Measurements from ENCODE around the gene STC2. TPM values are rescaled to one million over a fixed set of nuclear protein-coding genes. Genes with fewer than 3 reads are reported as not detected.

STC2 gene
- total and polyA plus RNA-seq, 2 donors = 0.48 to 0.80 TPM

- H3K27me3 ChIP-seq (ENCODE audit: control insufficient read depth in 2 of 2, insufficient read depth in 1 of 2, low read length in 1 of 2) = peaks cover 56 to 65% of the 10 kb centered on the region in 2 donors
- H3K9me3 ChIP-seq (ENCODE audit: control insufficient read depth in 2 of 2, insufficient read depth in 1 of 2, low read length in 1 of 2) = peaks cover 1 to 4% of the 10 kb centered on the region in 2 donors
- no peaks in the 10 kb centered on the region for H3K36me3 ChIP-seq (ENCODE audit: control insufficient read depth in 2 of 2, insufficient read depth in 2 of 2, low read length in 1 of 2)
- H3K4me3 ChIP-seq (ENCODE audit: low read length in 2 of 2) = no peak overlapping the region
- H3K4me1 ChIP-seq (ENCODE audit: control insufficient read depth in 2 of 2, insufficient read depth in 2 of 2, low read length in 2 of 2) = peaks cover 0 to 5% of the 10 kb centered on the region in 2 donors
- H3K27ac ChIP-seq (ENCODE audit: low read depth in 1 of 2, low read length in 1 of 2) = no peak overlapping the region
- no peak for DNase-seq (ENCODE audit: low read depth in 6 of 9, low spot score in 9 of 9)
- 92% methylated on average over 8 of the region's 8 CpGs for WGBS
Observed at GRCh38 chr5:173330338-173331206, 2.4 kb upstream of the STC2 start.

GRCh38 chr5:173329491-173330337, 1.5 kb upstream of the STC2 start:
- Histone ChIP-seq H3K9me3 (ENCODE audit: control insufficient read depth in 2 of 2, insufficient read depth in 1 of 2, low read length in 1 of 2) (peaks cover 1 to 4% of the 10 kb centered on the region in 2 donors), H3K4me3 (ENCODE audit: low read length in 2 of 2) (no peak overlapping the region), H3K27me3 (ENCODE audit: control insufficient read depth in 2 of 2, insufficient read depth in 1 of 2, low read length in 1 of 2) (peaks cover 64 to 74% of the 10 kb centered on the region in 2 donors), H3K36me3 (ENCODE audit: control insufficient read depth in 2 of 2, insufficient read depth in 2 of 2, low read length in 1 of 2) (no peaks in the 10 kb centered on the region), H3K4me1 (ENCODE audit: control insufficient read depth in 2 of 2, insufficient read depth in 2 of 2, low read length in 2 of 2) (peaks cover 0 to 5% of the 10 kb centered on the region in 2 donors), H3K27ac (ENCODE audit: low read depth in 1 of 2, low read length in 1 of 2) (no peak overlapping the region)
- 7% methylated on average over 77 of the region's 77 CpGs for WGBS
- peak in 1 of 9 donors; percentile 11 for DNase-seq (ENCODE audit: low read depth in 6 of 9, low spot score in 9 of 9)

GRCh38 chr5:173328844-173329490, 753 bp upstream of the STC2 start:
- Histone ChIP-seq H3K27ac (ENCODE audit: low read depth in 1 of 2, low read length in 1 of 2) (no peak overlapping the region), H3K36me3 (ENCODE audit: control insufficient read depth in 2 of 2, insufficient read depth in 2 of 2, low read length in 1 of 2) (no peaks in the 10 kb centered on the region), H3K4me1 (ENCODE audit: control insufficient read depth in 2 of 2, insufficient read depth in 2 of 2, low read length in 2 of 2) (peaks cover 0 to 5% of the 10 kb centered on the region in 2 donors), H3K4me3 (ENCODE audit: low read length in 2 of 2) (no peak overlapping the region), H3K9me3 (ENCODE audit: control insufficient read depth in 2 of 2, insufficient read depth in 1 of 2, low read length in 1 of 2) (peaks cover 1 to 4% of the 10 kb centered on the region in 2 donors), H3K27me3 (ENCODE audit: control insufficient read depth in 2 of 2, insufficient read depth in 1 of 2, low read length in 1 of 2) (peaks cover 70 to 81% of the 10 kb centered on the region in 2 donors)
- peak in 1 of 9 donors; percentile 6 for DNase-seq (ENCODE audit: low read depth in 6 of 9, low spot score in 9 of 9)
- WGBS = 4% methylated on average over 29 of the region's 29 CpGs

- 2% methylated on average over 76 of the region's 76 CpGs for WGBS
- peaks cover 70 to 93% of the 10 kb centered on the region in 2 donors for H3K27me3 ChIP-seq (ENCODE audit: control insufficient read depth in 2 of 2, insufficient read depth in 1 of 2, low read length in 1 of 2)
- H3K4me1 ChIP-seq (ENCODE audit: control insufficient read depth in 2 of 2, insufficient read depth in 2 of 2, low read length in 2 of 2) = peaks cover 0 to 5% of the 10 kb centered on the region in 2 donors
- no peaks in the 10 kb centered on the region for H3K36me3 ChIP-seq (ENCODE audit: control insufficient read depth in 2 of 2, insufficient read depth in 2 of 2, low read length in 1 of 2)
- no peak for DNase-seq (ENCODE audit: low read depth in 6 of 9, low spot score in 9 of 9)
- H3K9me3 ChIP-seq (ENCODE audit: control insufficient read depth in 2 of 2, insufficient read depth in 1 of 2, low read length in 1 of 2) = peaks cover 1 to 4% of the 10 kb centered on the region in 2 donors
- no peak overlapping the region for H3K4me3 ChIP-seq (ENCODE audit: low read length in 2 of 2)
- no peak overlapping the region for H3K27ac ChIP-seq (ENCODE audit: low read depth in 1 of 2, low read length in 1 of 2)
Observed at GRCh38 chr5:173327084-173327947, 898 bp downstream of the STC2 start.

- H3K4me1 ChIP-seq (ENCODE audit: control insufficient read depth in 2 of 2, insufficient read depth in 2 of 2, low read length in 2 of 2) = peaks cover 0 to 5% of the 10 kb centered on the region in 2 donors
- H3K36me3 ChIP-seq (ENCODE audit: control insufficient read depth in 2 of 2, insufficient read depth in 2 of 2, low read length in 1 of 2) = no peaks in the 10 kb centered on the region
- H3K9me3 ChIP-seq (ENCODE audit: control insufficient read depth in 2 of 2, insufficient read depth in 1 of 2, low read length in 1 of 2) = peaks cover 1 to 4% of the 10 kb centered on the region in 2 donors
- WGBS = 7% methylated on average over 15 of the region's 15 CpGs
- H3K27me3 ChIP-seq (ENCODE audit: control insufficient read depth in 2 of 2, insufficient read depth in 1 of 2, low read length in 1 of 2) = peaks cover 70 to 87% of the 10 kb centered on the region in 2 donors
- no peak overlapping the region for H3K27ac ChIP-seq (ENCODE audit: low read depth in 1 of 2, low read length in 1 of 2)
- no peak overlapping the region for H3K4me3 ChIP-seq (ENCODE audit: low read length in 2 of 2)
- no peak for DNase-seq (ENCODE audit: low read depth in 6 of 9, low spot score in 9 of 9)
Observed at GRCh38 chr5:173326501-173326960, 1.7 kb downstream of the STC2 start.

GRCh38 chr5:173325091-173325698, 3.0 kb downstream of the STC2 start:
- Histone ChIP-seq H3K9me3 (ENCODE audit: control insufficient read depth in 2 of 2, insufficient read depth in 1 of 2, low read length in 1 of 2) (peaks cover 1 to 4% of the 10 kb centered on the region in 2 donors), H3K27me3 (ENCODE audit: control insufficient read depth in 2 of 2, insufficient read depth in 1 of 2, low read length in 1 of 2) (peaks cover 60 to 74% of the 10 kb centered on the region in 2 donors), H3K4me3 (ENCODE audit: low read length in 2 of 2) (no peak overlapping the region), H3K36me3 (ENCODE audit: control insufficient read depth in 2 of 2, insufficient read depth in 2 of 2, low read length in 1 of 2) (no peaks in the 10 kb centered on the region), H3K27ac (ENCODE audit: low read depth in 1 of 2, low read length in 1 of 2) (no peak overlapping the region), H3K4me1 (ENCODE audit: control insufficient read depth in 2 of 2, insufficient read depth in 2 of 2, low read length in 2 of 2) (peaks cover 0 to 5% of the 10 kb centered on the region in 2 donors)
- no peak for DNase-seq (ENCODE audit: low read depth in 6 of 9, low spot score in 9 of 9)
- 91% methylated on average over 13 of the region's 13 CpGs for WGBS

GRCh38 chr5:173324115-173325001, 3.9 kb downstream of the STC2 start:
- WGBS = 41% methylated on average over 29 of the region's 29 CpGs
- peaks cover 1 to 4% of the 10 kb centered on the region in 2 donors for H3K9me3 ChIP-seq (ENCODE audit: control insufficient read depth in 2 of 2, insufficient read depth in 1 of 2, low read length in 1 of 2)
- H3K36me3 ChIP-seq (ENCODE audit: control insufficient read depth in 2 of 2, insufficient read depth in 2 of 2, low read length in 1 of 2) = no peaks in the 10 kb centered on the region
- no peak for DNase-seq (ENCODE audit: low read depth in 6 of 9, low spot score in 9 of 9)
- H3K27me3 ChIP-seq (ENCODE audit: control insufficient read depth in 2 of 2, insufficient read depth in 1 of 2, low read length in 1 of 2) = peaks cover 52 to 73% of the 10 kb centered on the region in 2 donors
- peaks cover 0 to 5% of the 10 kb centered on the region in 2 donors for H3K4me1 ChIP-seq (ENCODE audit: control insufficient read depth in 2 of 2, insufficient read depth in 2 of 2, low read length in 2 of 2)
- H3K4me3 ChIP-seq (ENCODE audit: low read length in 2 of 2) = no peak overlapping the region
- H3K27ac ChIP-seq (ENCODE audit: low read depth in 1 of 2, low read length in 1 of 2) = no peak overlapping the region
